Endothelial cell of umbilical vein (primary cell): Measurements from ENCODE around the gene SLC6A18.

Experiments
- CTCF ChIP-seq, 2 donors: IDR thresholded peaks; 1 replicate in 1 of 2; 2 replicates in 1 of 2; pipeline ENCODE4 v1.5.1; 2011; ENCODE audit warnings: low read length in 2 of 2, mild to moderate bottlenecking in 2 of 2, moderate library complexity in 2 of 2, control low read depth in 1 of 2, inconsistent platforms in 1 of 2, low read depth in 1 of 2; ENCODE audit not compliant: insufficient read depth in 1 of 2; ENCODE audit errors: extremely low read depth in 1 of 2
- EZH2 ChIP-seq: IDR thresholded peaks from 2 replicates; pipeline ENCODE4 v1.6.1; 2012; ENCODE audit warnings: borderline replicate concordance, low read depth, mild to moderate bottlenecking, moderate library complexity, low read length, inconsistent platforms; ENCODE audit not compliant: severe bottlenecking
- FOS ChIP-seq: IDR thresholded peaks from 2 replicates; pipeline ENCODE4 v1.6.1; 2011; ENCODE audit warnings: mild to moderate bottlenecking, low read length, moderate library complexity, borderline replicate concordance; ENCODE audit not compliant: insufficient read depth
- JUN ChIP-seq: IDR thresholded peaks from 2 replicates; pipeline ENCODE4 v1.6.1; 2011; ENCODE audit warnings: borderline replicate concordance, low read depth; ENCODE audit not compliant: insufficient read length, insufficient read depth
- MAX ChIP-seq: IDR thresholded peaks from 2 replicates; pipeline ENCODE4 v1.6.1; 2011; ENCODE audit not compliant: insufficient read depth, insufficient read length
- MYC ChIP-seq: IDR thresholded peaks from one replicate; pipeline ENCODE4 v1.6.1; 2011; ENCODE audit warnings: mild to moderate bottlenecking, low read depth, low read length
- POLR2A ChIP-seq: IDR thresholded peaks from 2 replicates; pipeline ENCODE4 v1.6.1; 2012; ENCODE audit warnings: low read depth, mild to moderate bottlenecking, control low read depth, low read length
- POLR2AphosphoS5 ChIP-seq: IDR thresholded peaks from 2 replicates; pipeline ENCODE4 v1.6.1; 2012; ENCODE audit warnings: low read depth, mild to moderate bottlenecking, control low read depth, low read length, moderate library complexity; ENCODE audit not compliant: insufficient read depth

GRCh38 chr5:1216918-1217295, 8.3 kb upstream of the SLC6A18 start:
- no peak for TF ChIP-seq POLR2AphosphoS5
- TF ChIP-seq MAX = no peak
- no peak for TF ChIP-seq EZH2
- no peak for TF ChIP-seq POLR2A
- no peak for TF ChIP-seq CTCF (IDR thresholded peaks at IDR 0.05; ENCODE audit: extremely low read depth in 1 of 2, insufficient read depth in 1 of 2, low read depth in 1 of 2, low read length in 2 of 2)
- no peak for TF ChIP-seq FOS
- TF ChIP-seq JUN = no peak
- TF ChIP-seq MYC = no peak
